Fibroblast of lung (primary cell): ENCODE measurements around the gene PRKAG2. TPM values are rescaled to one million over a fixed set of nuclear protein-coding genes. Genes with fewer than 3 reads are reported as not detected.

Experiments used
- DNase-seq, 2 donors: peaks; one replicate each; pipeline versions ENCODE4 v3.0.0 to v3.0.0-alpha.2; 2010; ENCODE audit warnings: low read depth in 2 of 2
- H2AFZ ChIP-seq: 2 replicates; pipeline ENCODE4 v1.5.1; 2012; ENCODE audit warnings: low read length, control low read depth, inconsistent platforms
- H3K27ac ChIP-seq: 2 replicates; pipeline ENCODE4 v1.5.1; 2011; ENCODE audit warnings: low read length, control low read depth; ENCODE audit not compliant: insufficient read depth
- H3K27me3 ChIP-seq: 2 replicates; pipeline ENCODE4 v1.5.1; 2011; ENCODE audit warnings: mild to moderate bottlenecking, low read length; ENCODE audit not compliant: control insufficient read depth, insufficient read depth
- H3K36me3 ChIP-seq: 2 replicates; pipeline ENCODE4 v1.5.1; 2011; ENCODE audit warnings: low read length; ENCODE audit not compliant: control insufficient read depth, insufficient read depth
- H3K4me1 ChIP-seq: 2 replicates; pipeline ENCODE4 v1.5.1; 2011; ENCODE audit warnings: low read length; ENCODE audit not compliant: control insufficient read depth, insufficient read depth; ENCODE audit errors: extremely low read depth
- H3K4me2 ChIP-seq: 2 replicates; pipeline ENCODE4 v1.5.1; 2011; ENCODE audit warnings: low read length, control low read depth; ENCODE audit not compliant: insufficient read depth; ENCODE audit errors: extremely low read depth
- H3K4me3 ChIP-seq, 4 experiments: fragments of 200-600 bp in 1 of 4; sonication (generic) in 1 of 4; replicated peaks in 1 of 4; 2 replicates each; pipeline ENCODE4 v1.5.1; 2011 to 2016; ENCODE audit warnings: low read length in 4 of 4, low read depth in 3 of 4, mild to moderate bottlenecking in 3 of 4, control low read depth in 2 of 4, inconsistent platforms in 1 of 4, mixed read lengths in 1 of 4; ENCODE audit not compliant: insufficient read depth in 1 of 4; ENCODE audit errors: control extremely low read depth in 1 of 4
- H3K79me2 ChIP-seq: 2 replicates; pipeline ENCODE4 v1.5.1; 2012; ENCODE audit warnings: mild to moderate bottlenecking, low read length, inconsistent platforms; ENCODE audit not compliant: control insufficient read depth, insufficient read depth
- H3K9ac ChIP-seq: 2 replicates; pipeline ENCODE4 v1.5.1; 2011; ENCODE audit warnings: mild to moderate bottlenecking, low read length, control low read depth; ENCODE audit not compliant: insufficient read depth
- H3K9me3 ChIP-seq: 2 replicates; pipeline ENCODE4 v1.5.1; 2012; ENCODE audit warnings: low read depth, low read length; ENCODE audit not compliant: control insufficient read depth, insufficient read depth
- H4K20me1 ChIP-seq: 2 replicates; pipeline ENCODE4 v1.5.1; 2011; ENCODE audit warnings: low read length; ENCODE audit not compliant: control insufficient read depth, insufficient read depth; ENCODE audit errors: extremely low read depth
- EZH2 ChIP-seq: IDR thresholded peaks from 2 replicates; pipeline ENCODE4 v1.5.1; 2012; ENCODE audit warnings: low read length, control low read depth, mild to moderate bottlenecking; ENCODE audit errors: missing control alignments
- polyA plus RNA-seq, 2 donors: library from polyadenylated mRNA; depleted of rRNA in 1 of 2; stranded (reverse) in 1 of 2; unstranded in 1 of 2; fragments of >200 nt; gene quantifications; 2 replicates each; pipeline ENCODE4 v1.2.1, GENCODE V29; 2011 to 2012; ENCODE audit warnings: missing spikeins in 1 of 2
- total RNA-seq: library from RNA; depleted of rRNA; stranded (reverse); fragments of >200 nt; gene quantifications from 2 replicates; pipeline ENCODE4 v1.2.1, GENCODE V29; 2014
- TF ChIP-seq, protein P1 (sequence below), 2 donors: IDR thresholded peaks in 1 of 2; conservative IDR thresholded peaks in 1 of 2; 1 replicate in 1 of 2; 2 replicates in 1 of 2; pipeline ENCODE4 v1.5.1; 2011 to 2012; ENCODE audit warnings: low read length in 2 of 2, control low read depth in 1 of 2, inconsistent platforms in 1 of 2, low read depth in 1 of 2, mild to moderate bottlenecking in 1 of 2

PRKAG2 gene
- total and polyA plus RNA-seq, 2 donors (not counting 1 experiment from before 2014, with no cell fraction given), result 11.9 to 56.7 TPM

DNA sequence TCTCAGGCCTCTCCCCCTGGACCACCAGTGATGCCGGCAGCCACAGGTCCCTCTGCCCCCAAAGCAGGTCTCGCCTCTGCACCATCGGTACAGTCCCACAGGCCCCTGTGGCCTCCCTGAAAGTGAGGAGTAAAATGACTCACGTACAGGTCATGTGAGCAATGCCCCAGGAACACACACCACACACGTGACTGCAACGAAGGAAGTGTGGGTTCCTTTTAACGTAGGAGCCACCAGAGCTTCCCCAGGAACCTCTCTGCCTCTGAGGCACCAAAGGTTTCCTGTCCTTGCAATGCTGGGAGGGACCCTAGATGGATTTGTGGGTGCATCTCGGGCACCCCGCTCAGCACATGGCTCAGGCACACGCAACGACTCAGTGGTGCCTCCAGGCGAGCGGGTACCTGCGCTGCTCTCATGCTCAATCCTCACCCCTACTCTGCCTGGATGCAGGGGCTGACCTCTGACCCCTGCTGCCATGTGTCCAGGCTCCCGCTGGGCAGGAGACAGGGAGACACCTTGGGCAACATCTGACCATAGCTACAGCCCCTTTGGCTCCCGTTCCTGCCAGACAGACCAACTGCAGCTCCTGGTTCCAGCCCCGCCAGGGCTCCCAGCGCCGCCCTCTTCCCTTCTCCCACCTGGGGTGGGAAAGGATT, 120.7 kb downstream of the PRKAG2 start:
- no peak overlapping the region for H3K9ac ChIP-seq
- H3K4me3 ChIP-seq, result no peak overlapping the region
- no peak overlapping the region for H2AFZ ChIP-seq
- H3K36me3 ChIP-seq, result no peaks in the 10 kb centered on the region
- H3K9me3 ChIP-seq, result no peaks in the 10 kb centered on the region
- H3K79me2 ChIP-seq, result no peaks in the 10 kb centered on the region
- H3K27me3 ChIP-seq, result no peaks in the 10 kb centered on the region
- TF ChIP-seq EZH2, result no peak
- TF ChIP-seq, protein P1, sequence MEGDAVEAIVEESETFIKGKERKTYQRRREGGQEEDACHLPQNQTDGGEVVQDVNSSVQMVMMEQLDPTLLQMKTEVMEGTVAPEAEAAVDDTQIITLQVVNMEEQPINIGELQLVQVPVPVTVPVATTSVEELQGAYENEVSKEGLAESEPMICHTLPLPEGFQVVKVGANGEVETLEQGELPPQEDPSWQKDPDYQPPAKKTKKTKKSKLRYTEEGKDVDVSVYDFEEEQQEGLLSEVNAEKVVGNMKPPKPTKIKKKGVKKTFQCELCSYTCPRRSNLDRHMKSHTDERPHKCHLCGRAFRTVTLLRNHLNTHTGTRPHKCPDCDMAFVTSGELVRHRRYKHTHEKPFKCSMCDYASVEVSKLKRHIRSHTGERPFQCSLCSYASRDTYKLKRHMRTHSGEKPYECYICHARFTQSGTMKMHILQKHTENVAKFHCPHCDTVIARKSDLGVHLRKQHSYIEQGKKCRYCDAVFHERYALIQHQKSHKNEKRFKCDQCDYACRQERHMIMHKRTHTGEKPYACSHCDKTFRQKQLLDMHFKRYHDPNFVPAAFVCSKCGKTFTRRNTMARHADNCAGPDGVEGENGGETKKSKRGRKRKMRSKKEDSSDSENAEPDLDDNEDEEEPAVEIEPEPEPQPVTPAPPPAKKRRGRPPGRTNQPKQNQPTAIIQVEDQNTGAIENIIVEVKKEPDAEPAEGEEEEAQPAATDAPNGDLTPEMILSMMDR (conservative IDR thresholded peaks at IDR 0.05 in 1 of 2, IDR thresholded peaks at IDR 0.05 in 1 of 2; ENCODE audit: low read depth in 1 of 2, low read length in 2 of 2), result no peak
- H3K27ac ChIP-seq, result peak overlapping the region; percentile 78
- H4K20me1 ChIP-seq, result no peaks in the 10 kb centered on the region
- DNase-seq, result peak; percentile 65 to 71
- no peak overlapping the region for H3K4me2 ChIP-seq
- peaks cover 33% of the 10 kb centered on the region for H3K4me1 ChIP-seq

DNA sequence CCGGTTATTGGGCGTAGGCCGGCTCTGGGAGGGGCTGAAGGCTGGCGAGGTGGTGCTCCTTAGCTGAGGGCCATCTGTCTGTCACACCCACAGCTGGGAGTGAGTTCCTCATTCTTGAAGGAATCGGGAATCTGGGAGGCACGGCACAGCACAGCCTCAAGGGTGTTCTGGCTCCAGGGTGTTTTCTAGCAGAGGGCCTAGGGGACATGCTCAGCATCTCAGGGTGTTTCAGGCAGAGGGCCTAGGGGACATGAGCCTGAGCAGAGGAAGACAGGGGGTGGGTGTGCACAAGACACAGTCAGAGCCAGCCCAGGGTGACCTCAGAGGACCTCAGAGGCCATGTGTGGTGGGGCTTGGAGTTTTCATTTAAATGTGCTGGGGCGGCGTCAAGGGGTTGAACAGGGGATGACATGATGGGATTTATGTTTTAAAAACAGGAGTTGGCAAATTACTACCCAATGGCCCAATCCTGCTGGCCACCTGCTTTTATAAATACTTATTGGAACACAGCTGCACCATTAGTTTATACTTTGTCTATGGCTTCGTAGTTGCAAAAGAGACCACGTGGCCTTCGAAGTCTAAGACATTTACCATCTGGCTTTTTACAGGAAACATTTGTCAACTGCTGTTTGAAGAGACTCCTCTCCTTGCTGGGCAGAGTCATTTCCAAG, 121.6 kb downstream of the PRKAG2 start:
- no peaks in the 10 kb centered on the region for H3K27me3 ChIP-seq
- no peak overlapping the region for H3K4me3 ChIP-seq
- no peak overlapping the region for H2AFZ ChIP-seq
- no peak overlapping the region for H3K4me2 ChIP-seq
- H3K79me2 ChIP-seq, result no peaks in the 10 kb centered on the region
- peaks cover 33% of the 10 kb centered on the region for H3K4me1 ChIP-seq
- no peak for TF ChIP-seq EZH2
- TF ChIP-seq, protein P1 (conservative IDR thresholded peaks at IDR 0.05 in 1 of 2, IDR thresholded peaks at IDR 0.05 in 1 of 2; ENCODE audit: low read depth in 1 of 2, low read length in 2 of 2), result peak in 1 of 2 donors; percentile 6
- peak in 1 of 2 donors; percentile 97 for DNase-seq
- H4K20me1 ChIP-seq, result no peaks in the 10 kb centered on the region
- H3K9me3 ChIP-seq, result no peaks in the 10 kb centered on the region
- no peaks in the 10 kb centered on the region for H3K36me3 ChIP-seq
- peak overlapping the region; percentile 78 for H3K27ac ChIP-seq
- peak overlapping the region; percentile 27 for H3K9ac ChIP-seq

DNA sequence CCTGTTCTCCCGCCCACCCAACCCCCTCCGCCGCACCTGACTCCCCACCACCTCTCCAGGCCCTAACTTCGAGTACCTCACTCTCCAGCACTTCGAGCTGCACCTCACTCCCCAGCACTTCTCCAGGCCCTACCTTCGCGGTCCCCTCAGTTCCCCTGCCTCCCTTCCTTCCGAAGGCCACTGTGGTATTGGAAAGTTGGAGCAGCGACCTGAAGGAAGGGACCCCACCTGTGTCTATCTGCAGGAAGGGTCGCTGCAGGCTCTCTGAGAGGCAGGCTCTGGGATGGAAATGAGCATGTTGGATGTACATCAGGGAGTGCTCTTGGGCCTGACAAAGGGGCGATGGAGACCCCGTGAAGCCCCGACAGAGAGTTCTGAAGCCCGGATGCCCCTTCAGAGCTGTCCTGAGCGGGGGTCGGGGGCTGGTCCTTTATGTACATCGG, 122.2 kb downstream of the PRKAG2 start:
- Histone ChIP-seq H3K4me3 (no peak overlapping the region), H3K27me3 (no peaks in the 10 kb centered on the region), H3K9ac (peak overlapping the region; percentile 27), H4K20me1 (no peaks in the 10 kb centered on the region), H3K4me2 (peak overlapping the region; percentile 48), H3K79me2 (no peaks in the 10 kb centered on the region), H3K27ac (peak overlapping the region; percentile 78), H2AFZ (no peak overlapping the region), H3K36me3 (no peaks in the 10 kb centered on the region), H3K4me1 (peaks cover 33% of the 10 kb centered on the region), H3K9me3 (no peaks in the 10 kb centered on the region)
- no peak for DNase-seq
- no peak for TF ChIP-seq EZH2
